HAP-1 (cell line): ENCODE data around the gene RSBN1.
"Not testable (repeated sequence)": the region's sequence is repeated elsewhere in the genome, so short reads cannot be mapped to it uniquely, and the experiment has no call there.

Experiments used
- DNase-seq, 2 experiments: peaks; one replicate each; pipeline ENCODE4 v3.0.0-alpha.2; 2016 to 2020; ENCODE audit warnings: low spot score in 2 of 2
- H3K27me3 ChIP-seq: fragments of 250-450 bp; sonication (Bioruptor Pico); 2 replicates; pipeline ENCODE4 v1.5.1; 2020; ENCODE audit warnings: low read depth, mild to moderate bottlenecking, moderate library complexity
- H3K36me3 ChIP-seq: fragments of 250-450 bp; sonication (Bioruptor Pico); replicated peaks from 2 replicates; pipeline ENCODE4 v1.5.1; 2020; ENCODE audit warnings: mild to moderate bottlenecking
- H3K4me1 ChIP-seq: fragments of 250-450 bp; sonication (Bioruptor Pico); 2 replicates; pipeline ENCODE4 v1.5.1; 2020; ENCODE audit warnings: mild to moderate bottlenecking
- H3K4me3 ChIP-seq: fragments of 250-450 bp; sonication (Bioruptor Pico); 2 replicates; pipeline ENCODE4 v1.5.1; 2020; ENCODE audit warnings: mild to moderate bottlenecking, moderate library complexity
- H3K9me3 ChIP-seq: fragments of 250-450 bp; sonication (Bioruptor Pico); 2 replicates; pipeline ENCODE4 v1.5.1; 2020; ENCODE audit warnings: mild to moderate bottlenecking, moderate library complexity
- in situ Hi-C: fragments of 300-500 bp; cut with MboI; formaldehyde crosslinking; loops from 3 replicates; pipeline ENCODE4 v1.14.3; 2020; ENCODE audit warnings: low sequenced_read_pairs, inconsistent platforms, mixed read lengths

RSBN1 gene

GRCh38 chr1:113721010-113721409 lies 91.3 kb downstream of the RSBN1 start:
- H3K4me3 ChIP-seq: no peak overlapping the region
- DNase-seq: no peak
- no peaks in the 10 kb centered on the region for H3K4me1 ChIP-seq
- peaks cover 19% of the 10 kb centered on the region for H3K36me3 ChIP-seq
- in situ Hi-C loops: no loop called here
- H3K9me3 ChIP-seq: peaks cover 15% of the 10 kb centered on the region
- H3K27me3 ChIP-seq: no peaks in the 10 kb centered on the region

DNA sequence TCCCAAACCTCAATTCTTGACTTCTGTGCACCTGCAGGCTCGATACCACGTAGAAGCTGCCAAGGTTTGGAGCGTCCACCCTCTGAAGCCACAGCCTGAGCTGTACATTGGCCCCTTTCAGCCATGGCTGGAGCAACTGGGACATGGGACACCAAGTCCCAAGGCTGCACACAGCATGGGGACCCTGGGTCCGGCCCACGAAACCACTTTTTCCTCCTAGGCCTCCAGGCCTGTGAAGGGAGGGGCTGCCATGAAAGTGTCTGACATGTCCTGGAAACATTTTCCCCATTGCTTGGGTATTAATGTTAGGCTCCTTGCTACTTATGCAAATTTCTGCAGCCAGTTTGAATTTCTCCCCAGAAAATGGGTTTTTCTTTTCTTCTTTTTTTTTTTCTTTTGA lies 93.7 kb downstream of the RSBN1 start:
- DNase-seq, H3K4me1 ChIP-seq, H3K27me3 ChIP-seq, in situ Hi-C loops, H3K4me3 ChIP-seq: not testable (repeated sequence)
- H3K9me3 ChIP-seq: peaks cover 15% of the 10 kb centered on the region
- H3K36me3 ChIP-seq: peaks cover 18% of the 10 kb centered on the region

DNA sequence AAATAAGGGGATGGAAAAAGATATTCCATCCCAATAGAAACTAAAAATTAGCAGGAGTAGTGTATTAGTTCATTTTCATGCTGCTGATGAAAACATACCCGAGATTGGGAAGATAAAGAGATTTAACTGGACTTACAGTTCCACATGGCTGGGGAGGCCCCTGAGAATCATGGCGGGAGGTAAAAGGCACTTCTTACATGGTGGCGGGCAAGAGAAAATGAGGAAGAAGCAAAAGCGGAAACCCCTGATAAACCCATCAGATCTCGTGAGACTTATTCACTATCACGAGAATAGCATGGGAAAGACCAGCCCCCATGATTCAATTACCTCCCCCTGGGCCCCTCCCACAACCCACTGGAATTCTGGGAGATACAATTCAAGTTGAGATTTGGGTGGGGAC lies 94.8 kb downstream of the RSBN1 start:
- H3K4me3 ChIP-seq, in situ Hi-C loops: not testable (repeated sequence)

DNA sequence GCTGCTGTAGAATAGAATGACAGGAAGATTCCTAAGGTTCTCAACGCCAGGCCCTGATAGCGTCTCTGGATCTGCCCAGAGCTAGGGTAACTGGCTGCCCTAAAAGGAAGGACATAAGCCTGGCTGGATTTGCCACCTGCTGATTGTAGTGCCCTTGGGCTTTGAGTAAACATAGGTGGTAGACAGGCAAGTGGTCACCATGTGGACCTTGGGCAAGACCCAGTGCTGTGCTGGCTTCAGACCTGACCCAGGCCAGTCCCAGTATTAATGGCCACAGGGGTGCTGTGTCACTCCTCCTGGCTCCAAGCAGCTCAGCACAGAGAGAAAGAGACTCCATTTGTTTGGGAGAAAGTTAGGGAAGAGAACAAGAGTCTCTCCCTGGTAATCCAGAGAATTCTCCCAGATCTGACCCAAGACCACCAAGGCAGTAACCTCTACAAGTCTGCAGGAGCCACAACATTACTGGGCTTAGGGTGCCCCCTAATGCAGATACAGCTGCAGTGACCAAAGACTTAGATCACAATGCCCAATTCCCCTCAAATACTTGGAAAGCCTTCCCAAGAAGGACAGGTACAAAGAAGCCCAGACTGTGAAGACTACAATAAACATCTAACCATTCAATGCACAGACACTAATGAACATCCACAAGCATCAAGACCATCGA lies 97.5 kb downstream of the RSBN1 start:
- in situ Hi-C loops: no loop called here
- DNase-seq: no peak
- Histone ChIP-seq H3K27me3 (no peaks in the 10 kb centered on the region), H3K36me3 (peaks cover 12% of the 10 kb centered on the region), H3K4me1 (no peaks in the 10 kb centered on the region), H3K4me3 (no peak overlapping the region), H3K9me3 (peaks cover 6% of the 10 kb centered on the region)

More for the DNA sequence above, 94.8 kb downstream of the RSBN1 start:
- Histone ChIP-seq H3K9me3 (peaks cover 15% of the 10 kb centered on the region), H3K36me3 (peaks cover 16% of the 10 kb centered on the region)
- H3K4me1 ChIP-seq, H3K27me3 ChIP-seq, DNase-seq: not testable (repeated sequence)
